NOMO-1 (cell line): ENCODE results near the gene RBMY1F.
"Not testable (repeated sequence)": the region's sequence is repeated elsewhere in the genome, so short reads cannot be mapped to it uniquely, and the experiment has no call there.

Source experiments
- DNase-seq, 2 experiments: peaks; one replicate each; lab custom pipeline; 2025; ENCODE audit not compliant: unreplicated experiment in 2 of 2; lab: John Stamatoyannopoulos, UW

Gene RBMY1F

GRCh38 chrY:22182823-22183222 lies at the start of gene RBMY1F:
Gene RBMY1F (minus strand): TSS chrY:22182923. CDS start chrY:22180969, 1,954 bp downstream.
- not testable (repeated sequence) for DNase-seq

DNA sequence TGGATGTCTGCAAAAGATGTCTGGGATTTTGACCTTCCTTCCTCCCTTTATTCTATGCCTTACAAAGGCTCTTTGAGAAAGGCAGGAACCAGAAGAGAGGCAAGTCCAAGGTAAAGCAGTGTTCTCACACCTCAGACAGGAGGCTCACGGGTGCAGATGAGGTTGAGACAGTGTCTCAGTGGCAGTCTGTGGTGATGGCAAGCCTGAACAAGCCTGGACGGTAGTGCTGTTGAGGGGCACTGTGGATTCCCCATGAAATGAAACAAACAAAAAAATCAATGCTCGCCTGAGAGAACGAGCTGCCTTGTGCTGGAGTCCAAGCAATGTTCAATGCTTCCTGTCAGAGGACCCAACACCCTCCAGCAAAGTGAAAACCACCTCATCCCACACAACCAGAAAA lies 31.6 kb downstream of the RBMY1F start:
- not testable (repeated sequence) for DNase-seq

GRCh38 chrY:22141011-22141695 lies 41.6 kb downstream of the RBMY1F start:
- DNase-seq: not testable (repeated sequence)

- DNase-seq: not testable (repeated sequence)
These were observed 48.0 kb downstream of the RBMY1F start for GRCh38 chrY:22134719-22135118.

- DNase-seq: not testable (repeated sequence)
These were observed 52.2 kb downstream of the RBMY1F start for GRCh38 chrY:22130494-22130893.
